K562 (cell line): Measurements from ENCODE around the gene TCIRG1. TPM values are rescaled to one million over a fixed set of nuclear protein-coding genes. Genes with fewer than 3 reads are reported as not detected.
"Not testable (repeated sequence)": the region's sequence is repeated elsewhere in the genome, so short reads cannot be mapped to it uniquely, and the experiment has no call there.

ENCODE experiments used
- ATAC-seq: fragments of 200-7000 bp; cut with Tn5 transposase; 3 replicates; pipeline ENCODE4 v1.9.1; 2020; ENCODE audit warnings: moderate library complexity
- BruUV-seq: library from RNA; stranded (reverse); fragments of 400-500 nt; replicated peaks from 2 replicates; lab custom pipeline; 2021; lab: Mats Ljungman, UMichigan
- CTCF ChIA-PET: fragments of 300-600 bp; formaldehyde crosslinking; extraction: SDS; loops from one replicate; lab custom pipeline; 2021; ENCODE audit warnings: low intra/inter-chr PET ratio; lab: Yijun Ruan, JAX
- POLR2A ChIA-PET: fragments of 300-600, 350-650 bp; sonication (Branson Sonifier 250); formaldehyde crosslinking; extraction: SDS; loops from one replicate; lab custom pipeline; 2021; ENCODE audit warnings: antibody characterized with exemption, inconsistent platforms; lab: Yijun Ruan, JAX
- DNase-seq, 4 experiments: peaks; one replicate each; pipeline versions ENCODE4 v3.0.0 to v3.0.0-alpha.2; 2011 to 2018; ENCODE audit warnings: low spot score in 3 of 4, mixed read lengths in 3 of 4; ENCODE audit errors: extremely low read depth in 1 of 4
- FAIRE-seq: peaks from 2 replicates; lab custom pipeline; 2011; peaks lifted over from hg19 to GRCh38; lab: Jason Lieb, UNC
- H2AFZ ChIP-seq: 2 replicates; pipeline ENCODE4 v1.6.0; 2011; ENCODE audit warnings: low read depth, low read length, control low read depth, inconsistent platforms
- H3K27ac ChIP-seq: fragments of 200-600 bp; 3 replicates; pipeline ENCODE4 v1.8.0; 2011; ENCODE audit warnings: low read depth, mild to moderate bottlenecking, control low read depth, inconsistent platforms, low read length, moderate library complexity, mixed read lengths; ENCODE audit errors: extremely low read depth
- H3K27me3 ChIP-seq, 2 experiments: fragments of 300-600 bp in 1 of 2; 2 replicates in 1 of 2; 3 replicates in 1 of 2; pipeline versions ENCODE4 v1.6.0 to v1.8.0; 2011; ENCODE audit warnings: inconsistent platforms in 2 of 2, low read length in 2 of 2, mild to moderate bottlenecking in 1 of 2, mixed read lengths in 1 of 2, moderate library complexity in 1 of 2; ENCODE audit not compliant: control insufficient read depth in 2 of 2, insufficient read depth in 2 of 2
- H3K36me3 ChIP-seq: fragments of 300-600 bp; 3 replicates; pipeline ENCODE4 v1.8.0; 2011; ENCODE audit warnings: mild to moderate bottlenecking, low read length, inconsistent platforms; ENCODE audit not compliant: control insufficient read depth, insufficient read depth
- H3K4me1 ChIP-seq, 2 experiments: fragments of 200-600 bp in 1 of 2; replicated peaks in 1 of 2; 2 replicates in 1 of 2; 3 replicates in 1 of 2; pipeline versions ENCODE4 v1.5.1 to v1.8.0; 2011; ENCODE audit warnings: inconsistent platforms in 2 of 2, low read length in 2 of 2, mild to moderate bottlenecking in 1 of 2, mixed read lengths in 1 of 2, moderate library complexity in 1 of 2; ENCODE audit not compliant: control insufficient read depth in 2 of 2, insufficient read depth in 2 of 2
- H3K4me2 ChIP-seq: 2 replicates; pipeline ENCODE4 v1.6.1; 2011; ENCODE audit warnings: low read length, control low read depth, inconsistent platforms, mixed read lengths; ENCODE audit not compliant: insufficient read depth
- H3K4me3 ChIP-seq: fragments of 200-600 bp; sonication (generic), shearing (Covaris generic); 2 replicates; pipeline ENCODE4 v1.5.1; 2016; ENCODE audit warnings: control low read depth, inconsistent platforms
- H3K79me2 ChIP-seq: fragments of 200-600 bp; 3 replicates; pipeline ENCODE4 v1.8.0; 2011; ENCODE audit warnings: low read length, inconsistent platforms; ENCODE audit not compliant: control insufficient read depth, insufficient read depth
- H3K9ac ChIP-seq, 2 experiments: 2 replicates each; pipeline versions ENCODE4 v1.6.0 to v1.6.1; 2011; ENCODE audit warnings: low read depth in 2 of 2, low read length in 2 of 2, control low read depth in 1 of 2, inconsistent platforms in 1 of 2, mild to moderate bottlenecking in 1 of 2, mixed read lengths in 1 of 2; ENCODE audit not compliant: insufficient read depth in 1 of 2
- H3K9me1 ChIP-seq: one replicate; pipeline ENCODE4 v1.6.0; 2011; ENCODE audit warnings: inconsistent platforms, mild to moderate bottlenecking, low read length, moderate library complexity; ENCODE audit not compliant: control insufficient read depth, insufficient read depth
- H3K9me3 ChIP-seq: replicated peaks from 2 replicates; pipeline ENCODE4 v1.5.1; 2011; ENCODE audit warnings: low read depth, low read length, inconsistent platforms; ENCODE audit not compliant: control insufficient read depth, insufficient read depth
- H4K20me1 ChIP-seq: replicated peaks from 2 replicates; pipeline ENCODE4 v1.6.1; 2011; ENCODE audit warnings: low read length, inconsistent platforms, mixed read lengths; ENCODE audit not compliant: control insufficient read depth, insufficient read depth
- E2F6 ChIP-seq, 2 experiments: IDR thresholded peaks; 2 replicates each; pipeline ENCODE4 v1.6.1; 2011; ENCODE audit warnings: borderline replicate concordance in 1 of 2, control low read depth in 1 of 2, low read depth in 1 of 2, low read length in 1 of 2, mild to moderate bottlenecking in 1 of 2, mixed read lengths in 1 of 2, moderate library complexity in 1 of 2; ENCODE audit not compliant: insufficient read depth in 1 of 2, insufficient read length in 1 of 2, poor library complexity in 1 of 2, severe bottlenecking in 1 of 2; ENCODE audit errors: extremely low read depth in 1 of 2
- EP400 ChIP-seq: fragments of 450-650 bp; IDR thresholded peaks from 2 replicates; pipeline ENCODE4 v1.6.1; 2017; ENCODE audit warnings: antibody characterized with exemption, mild to moderate bottlenecking, moderate library complexity
- MNT ChIP-seq, 2 experiments: fragments of 450-650 bp; conservative IDR thresholded peaks; 2 replicates each; pipeline ENCODE4 v1.6.1; 2017; ENCODE audit warnings: mild to moderate bottlenecking in 2 of 2, moderate library complexity in 2 of 2
- WGBS: fragments of 100-300 bp; shearing (Covaris generic); methylation state at CpG from one replicate; pipeline ENCODE4 v1.1.6; 2016; ENCODE audit warnings: low coverage, mixed read lengths; ENCODE audit not compliant: insufficient coverage; ENCODE audit errors: missing lambda C conversion rate; 5-methylcytosine and 5-hydroxymethylcytosine counted together
- in situ Hi-C: fragments of 300-500 bp; cut with MboI; formaldehyde crosslinking; loops from 4 replicates; pipeline ENCODE4 v1.15.0; 2018; ENCODE audit warnings: inconsistent platforms, mixed read lengths
- intact Hi-C: fragments of 100-400 bp; cut with micrococcal nuclease; formaldehyde crosslinking; loops from 2 replicates; pipeline ENCODE4 v1.14.2; 2022
- polyA plus RNA-seq, 8 experiments: library from polyadenylated mRNA; depleted of rRNA in 4 of 8; stranded (reverse) in 5 of 8; unstranded in 3 of 8; fragments of >200 nt; fragmentation: Nextera tagmentation in 2 of 8; fragmentation: Illumina TruSeq in 1 of 8; extraction: Ambion mirVana in 2 of 8; extraction: Trizol in 1 of 8; gene quantifications; 2 replicates each; pipeline versions ENCODE4 v1.2.1 to v1.2.3, GENCODE V29; 2011 to 2014; ENCODE audit warnings: inconsistent platforms in 1 of 8, missing spikeins in 1 of 8
- total RNA-seq, 7 experiments: library from RNA; depleted of rRNA in 6 of 7; stranded (reverse); fragments of >200 nt in 6 of 7; fragmentation: Illumina TruSeq in 2 of 7; extraction: Trizol in 2 of 7; gene quantifications; 2 replicates each; pipeline versions ENCODE4 v1.2.1 to v1.2.3, GENCODE V29; 2011 to 2021; ENCODE audit warnings: low replicate concordance in 1 of 7

TCIRG1 gene
- total and polyA plus RNA-seq, 9 of the 15 experiments (the other 6 are each of a cell fraction or from before 2014, with no cell fraction given) = 0.49 to 143 (median 24.4) TPM

DNA sequence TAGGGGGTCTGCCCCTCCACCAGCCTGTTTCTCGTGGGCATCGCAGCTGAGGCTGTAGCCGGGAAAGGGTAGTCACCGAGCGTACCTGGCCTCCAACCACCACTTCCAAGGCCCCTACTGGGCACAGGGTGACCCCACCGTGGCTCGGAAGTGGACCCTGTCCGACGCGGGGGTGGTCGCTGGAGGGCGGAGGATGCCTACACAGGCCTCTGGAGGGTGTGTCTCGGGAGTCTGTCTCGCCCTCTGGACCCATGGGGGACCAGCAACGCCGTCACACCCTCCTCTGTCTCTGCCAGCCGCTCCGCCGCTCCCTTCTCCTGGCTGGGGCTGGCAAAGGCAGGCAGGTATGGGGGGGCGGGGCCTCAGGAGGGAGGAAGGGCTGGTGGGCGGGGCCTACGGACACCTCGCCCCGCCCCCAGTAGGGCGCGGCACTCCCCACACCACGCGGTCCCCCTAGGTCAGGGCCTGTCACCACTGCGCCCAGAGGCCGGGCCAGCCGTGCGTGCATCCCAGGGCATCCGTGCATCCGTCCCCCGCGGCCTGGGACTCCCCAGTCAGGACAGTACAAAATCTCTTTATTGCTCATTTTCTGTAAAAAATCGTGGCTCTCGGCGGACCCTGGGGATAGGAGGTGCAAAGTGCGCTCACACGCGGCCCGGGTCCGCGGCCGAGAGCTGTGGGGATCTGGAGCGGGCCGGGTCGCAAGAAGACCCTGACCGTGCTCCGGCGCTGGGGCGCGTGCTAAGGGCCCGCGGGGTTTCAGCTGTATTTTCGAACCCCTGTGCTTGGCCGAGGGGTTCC lies 48.1 kb upstream of the TCIRG1 start:
- POLR2A ChIA-PET, FAIRE-seq, H3K4me3 ChIP-seq: not testable (repeated sequence)
- peak in 1 of 2 experiments; percentile 36 for TF ChIP-seq E2F6 (IDR thresholded peaks at IDR 0.05; ENCODE audit: borderline replicate concordance in 1 of 2, extremely low read depth in 1 of 2, insufficient read depth in 1 of 2, insufficient read length in 1 of 2, low read depth in 1 of 2, low read length in 1 of 2, poor library complexity in 1 of 2, severe bottlenecking in 1 of 2)
- peak; percentile 36; the same call in 1 of the 2 replicates for TF ChIP-seq EP400
- TF ChIP-seq MNT (conservative IDR thresholded peaks at IDR 0.05) = 0 out of 4 replicates have a peak, but pooled peaks of 1 of the 2 experiments have one; percentile 17
- TF ChIP-seq, all 486 proteins: peak for 3; not testable (repeated sequence) for 483
- in situ Hi-C loops, H3K27me3 ChIP-seq, H4K20me1 ChIP-seq, CTCF ChIA-PET, H3K9me1 ChIP-seq, H3K4me2 ChIP-seq, H3K79me2 ChIP-seq, H3K9ac ChIP-seq, BruUV-seq, H3K4me1 ChIP-seq, H3K27ac ChIP-seq, H3K36me3 ChIP-seq, intact Hi-C loops, H3K9me3 ChIP-seq, H2AFZ ChIP-seq: not testable (repeated sequence)
- peak; percentile 87 for ATAC-seq
- 60% methylated on average over 30 of the region's 58 CpGs for WGBS
- DNase-seq = peak; percentile 43 to 51 (median 46)
